ENCODE measurements around the gene KLLN. TPM values are rescaled to one million over a fixed set of nuclear protein-coding genes. Genes with fewer than 3 reads are reported as not detected.

Gene KLLN
- total and polyA plus RNA-seq, 2 of the 8 experiments (the other 6 are each of a cell fraction or from before 2014, with no cell fraction given), result 0.24 to 0.73 TPM

- H3K23ac ChIP-seq (ENCODE audit: insufficient read length), result no peak overlapping the region
- H2BK12ac ChIP-seq (ENCODE audit: low read depth, low read length), result no peak overlapping the region
- peaks cover 8% of the 10 kb centered on the region for H3K23me2 ChIP-seq (ENCODE audit: low read depth, low read length)
- ChIA-PET CTCF (ENCODE audit: partially characterized antibody) (interaction anchor here (1.5 kb wide), 1 partner anchor 11 kb away, joined by 6 read pairs; no protein-coding TSS in a partner anchor), POLR2A (ENCODE audit: partially characterized antibody) (interaction anchor here (1.3 to 2.6 kb wide), 3 partner anchors 15 to 45 kb away, joined by 3 to 24 read pairs (median 3); partner anchors contain the start of genes KLLN and PTEN)
- H2BK15ac ChIP-seq (ENCODE audit: low read length), result no peak overlapping the region
- DNase-seq (ENCODE audit: low read depth in 1 of 2, low spot score in 2 of 2) (no peak), FAIRE-seq (no peak)
- no peaks in the 10 kb centered on the region for H3K9me3 ChIP-seq (ENCODE audit: insufficient read depth in 2 of 2, low read depth in 1 of 2, low read length in 1 of 2)
- H3K14ac ChIP-seq (ENCODE audit: insufficient read length), result no peak overlapping the region
- H3K79me2 ChIP-seq (ENCODE audit: control insufficient read depth in 1 of 2, insufficient read depth in 2 of 2, low read length in 2 of 2), result peaks cover 10 to 53% of the 10 kb centered on the region in 2 experiments
- H4K8ac ChIP-seq (ENCODE audit: extremely low read depth, insufficient read depth, low read length), result no peak overlapping the region
- peak overlapping the region; percentile 43 for H3K56ac ChIP-seq (replicated peaks; ENCODE audit: insufficient read length, low read depth, low read length)
- H2BK5ac ChIP-seq (ENCODE audit: low read depth, low read length), result peak overlapping the region; percentile 74; the same call in 1 of the 2 replicates
- H2AFZ ChIP-seq (ENCODE audit: low read length), result no peak overlapping the region; the same call in 1 of the 2 replicates
- peak overlapping the region; percentile 78 to 85 (median 82) for H3K4me3 ChIP-seq (ENCODE audit: extremely low read depth in 1 of 4, insufficient read depth in 2 of 4, low read depth in 3 of 4, low read length in 4 of 4)
- H3K4me1 ChIP-seq (replicated peaks in 1 of 4; ENCODE audit: control insufficient read depth in 3 of 4, insufficient read depth in 4 of 4, low read length in 3 of 4), result peaks cover 0 to 3% (median 0%) of the 10 kb centered on the region in 4 experiments; a peak in 2 of 7 replicates
- no peak overlapping the region for H4K91ac ChIP-seq (replicated peaks; ENCODE audit: insufficient read length, low read length)
- no peaks in the 10 kb centered on the region for H3K27me3 ChIP-seq (replicated peaks in 1 of 4; ENCODE audit: control insufficient read depth in 3 of 4, extremely low read depth in 1 of 4, insufficient read depth in 3 of 4, low read length in 3 of 4)
- peak overlapping the region; percentile 83 for H3K27ac ChIP-seq (ENCODE audit: low read depth, low read length)
- no peak overlapping the region for H4K5ac ChIP-seq (ENCODE audit: insufficient read length, low read depth, low read length)
- H3K4me2 ChIP-seq (ENCODE audit: insufficient read depth in 1 of 2, low read depth in 2 of 2, low read length in 2 of 2), result peak overlapping the region; percentile 89 to 91
- peaks cover 0 to 20% (median 2%) of the 10 kb centered on the region in 4 experiments; a peak in 2 of 8 replicates for H3K36me3 ChIP-seq (ENCODE audit: control insufficient read depth in 2 of 4, insufficient read depth in 4 of 4, low read length in 3 of 4)
- peak overlapping the region in 3 of 4 experiments; percentile 80 to 94 (median 85); a peak in 4 of 7 replicates for H3K9ac ChIP-seq (replicated peaks in 1 of 4; ENCODE audit: extremely low read depth in 1 of 4, low read depth in 3 of 4, low read length in 3 of 4)
- H4K20me1 ChIP-seq (replicated peaks in 1 of 2; ENCODE audit: control insufficient read depth in 1 of 2, insufficient read depth in 2 of 2, low read length in 2 of 2), result no peaks in the 10 kb centered on the region
- H3K4ac ChIP-seq (replicated peaks; ENCODE audit: insufficient read length, low read depth, low read length), result no peak overlapping the region
- H3K79me1 ChIP-seq (ENCODE audit: low read depth, low read length), result no peaks in the 10 kb centered on the region
- 20% methylated on average over 10 of the region's 10 CpGs; no CpG with 5 or more reads in 1 of the 2 experiments for WGBS, 2 experiments (ENCODE audit: extremely low coverage in 1 of 2, insufficient coverage in 1 of 2, insufficient read length in 1 of 2, insufficient replicate concordance in 2 of 2, low coverage in 1 of 2, low lambda C conversion rate in 2 of 2, missing lambda C conversion rate in 1 of 2)
- no peak for TF ChIP-seq CEBPB (IDR thresholded peaks at IDR 0.05; ENCODE audit: low read depth, low read length)
- TF ChIP-seq NANOG (IDR thresholded peaks at IDR 0.05; ENCODE audit: insufficient read depth, low read depth, low read length, poor library complexity, severe bottlenecking), result no peak
- no peak for TF ChIP-seq SUZ12 (IDR thresholded peaks at IDR 0.05; ENCODE audit: low read length)
- no peak for TF ChIP-seq TBP (IDR thresholded peaks at IDR 0.05; ENCODE audit: low read depth, low read length)
- no peak for TF ChIP-seq CREB1 (IDR thresholded peaks at IDR 0.05)
- no peak for TF ChIP-seq KDM5A (IDR thresholded peaks at IDR 0.05; ENCODE audit: low read length)
- no peak for TF ChIP-seq EP300 (IDR thresholded peaks at IDR 0.05; ENCODE audit: borderline replicate concordance in 1 of 2, low read depth in 2 of 2, low read length in 2 of 2)
- TF ChIP-seq E2F6 (IDR thresholded peaks at IDR 0.05), result no peak
- TF ChIP-seq RAD21 (IDR thresholded peaks at IDR 0.05 in 1 of 2, conservative IDR thresholded peaks at IDR 0.05 in 1 of 2; ENCODE audit: low read depth in 2 of 2, low read length in 2 of 2), result no peak
- TF ChIP-seq CTBP2 (IDR thresholded peaks at IDR 0.05; ENCODE audit: borderline replicate concordance, insufficient read depth, insufficient read length, low read length), result no peak
- peak overlapping the region; percentile 78; the same call in 1 of the 2 replicates for H3K18ac ChIP-seq (ENCODE audit: extremely low read depth, low read length)
- no peak overlapping the region for H2AK5ac ChIP-seq (ENCODE audit: low read depth, low read length)
- H2BK120ac ChIP-seq (replicated peaks; ENCODE audit: low read depth, low read length), result no peak overlapping the region
- H2BK20ac ChIP-seq (ENCODE audit: low read length), result no peak overlapping the region
Measured at GRCh38 chr10:87816898-87817608, 46.3 kb downstream of the KLLN start.
